CD14-positive monocyte (primary cell): ENCODE data around the gene CIRBP. TPM values are rescaled to one million over a fixed set of nuclear protein-coding genes. Genes with fewer than 3 reads are reported as not detected.

Experiments used
- DNase-seq, 3 donors: peaks; one replicate each; pipeline ENCODE4 v3.0.0-alpha.2; 2011 to 2022
- H2AFZ ChIP-seq: 2 replicates; pipeline ENCODE4 v1.6.0; 2012; ENCODE audit warnings: mild to moderate bottlenecking, low read depth, low read length, inconsistent platforms; ENCODE audit not compliant: insufficient read depth, poor library complexity, severe bottlenecking
- H3K27ac ChIP-seq, 2 donors: 1 replicate in 1 of 2; 2 replicates in 1 of 2; pipeline ENCODE4 v1.5.1; 2012 to 2013; ENCODE audit warnings: low read length in 2 of 2, control low read depth in 1 of 2, inconsistent platforms in 1 of 2, low read depth in 1 of 2, mild to moderate bottlenecking in 1 of 2
- H3K27me3 ChIP-seq, 2 donors: one replicate each; pipeline versions ENCODE4 v1.6.0 to v1.6.1; 2011 to 2013; ENCODE audit warnings: low read length in 2 of 2; ENCODE audit not compliant: control insufficient read depth in 2 of 2, insufficient read depth in 2 of 2
- H3K36me3 ChIP-seq, 2 donors: replicated peaks in 1 of 2; 1 replicate in 1 of 2; 2 replicates in 1 of 2; pipeline versions ENCODE4 v1.5.1 to v1.6.1; 2012 to 2013; ENCODE audit warnings: low read length in 2 of 2, control low read depth in 1 of 2, inconsistent platforms in 1 of 2, mild to moderate bottlenecking in 1 of 2; ENCODE audit not compliant: insufficient read depth in 2 of 2, control insufficient read depth in 1 of 2
- H3K4me1 ChIP-seq, 2 donors: 1 replicate in 1 of 2; 2 replicates in 1 of 2; pipeline versions ENCODE4 v1.5.1 to v1.6.1; 2012 to 2013; ENCODE audit warnings: low read length in 2 of 2, control low read depth in 1 of 2, inconsistent platforms in 1 of 2, mild to moderate bottlenecking in 1 of 2, moderate library complexity in 1 of 2; ENCODE audit not compliant: insufficient read depth in 2 of 2, control insufficient read depth in 1 of 2
- H3K4me2 ChIP-seq: replicated peaks from 2 replicates; pipeline ENCODE3; 2012; ENCODE audit warnings: low read length, moderate library complexity, mild to moderate bottlenecking; ENCODE audit not compliant: poor library complexity, severe bottlenecking; ENCODE audit errors: extremely low read depth
- H3K4me3 ChIP-seq, 3 experiments: fragments of 200-600 bp in 1 of 3; sonication (generic) in 1 of 3; replicated peaks in 1 of 3; 1 replicate in 2 of 3; 2 replicates in 1 of 3; pipeline ENCODE4 v1.5.1; 2011 to 2013; ENCODE audit warnings: low read length in 3 of 3, mild to moderate bottlenecking in 3 of 3, control low read depth in 2 of 3, low read depth in 2 of 3, inconsistent platforms in 1 of 3, moderate library complexity in 1 of 3
- H3K79me2 ChIP-seq: 2 replicates; pipeline ENCODE4 v1.6.0; 2012; ENCODE audit warnings: mild to moderate bottlenecking, control low read depth, inconsistent platforms, low read length, moderate library complexity; ENCODE audit not compliant: insufficient read depth
- H3K9ac ChIP-seq: 2 replicates; pipeline ENCODE4 v1.6.0; 2017; ENCODE audit warnings: low read length, mild to moderate bottlenecking; ENCODE audit not compliant: insufficient read depth, poor library complexity, severe bottlenecking
- H3K9me3 ChIP-seq, 2 donors: replicated peaks in 1 of 2; 1 replicate in 1 of 2; 2 replicates in 1 of 2; pipeline versions ENCODE4 v1.5.1 to v1.6.1; 2012 to 2013; ENCODE audit warnings: low read length in 2 of 2, control low read depth in 1 of 2; ENCODE audit not compliant: control insufficient read depth in 1 of 2, insufficient read depth in 1 of 2
- H4K20me1 ChIP-seq: 2 replicates; pipeline ENCODE4 v1.6.0; 2012; ENCODE audit warnings: mild to moderate bottlenecking, low read length, control low read depth, moderate library complexity; ENCODE audit not compliant: insufficient read depth
- H3K27ac Mint-ChIP-seq, 7 donors: one replicate each; pipeline ENCODE4 v1.8.0; 2020; ENCODE audit warnings: mild to moderate bottlenecking in 7 of 7, mixed read lengths in 7 of 7, moderate library complexity in 6 of 7, inconsistent platforms in 2 of 7
- H3K27me3 Mint-ChIP-seq, 3 donors: one replicate each; pipeline ENCODE4 v1.8.0; 2021 to 2022; ENCODE audit warnings: low read depth in 3 of 3, mild to moderate bottlenecking in 3 of 3, mixed read lengths in 3 of 3, moderate library complexity in 3 of 3, inconsistent platforms in 1 of 3
- H3K36me3 Mint-ChIP-seq, 2 donors: one replicate each; pipeline ENCODE4 v1.8.0; 2020; ENCODE audit warnings: mixed read lengths in 2 of 2, inconsistent platforms in 1 of 2, mild to moderate bottlenecking in 1 of 2
- H3K4me1 Mint-ChIP-seq: one replicate; pipeline ENCODE4 v1.8.0; 2020; ENCODE audit warnings: mild to moderate bottlenecking, mixed read lengths
- H3K4me3 Mint-ChIP-seq, 2 donors: one replicate each; pipeline ENCODE4 v1.8.0; 2020; ENCODE audit warnings: mild to moderate bottlenecking in 2 of 2, mixed read lengths in 2 of 2, moderate library complexity in 1 of 2
- H3K9me3 Mint-ChIP-seq, 7 donors: one replicate each; pipeline ENCODE4 v1.8.0; 2020 to 2022; ENCODE audit warnings: mixed read lengths in 7 of 7, mild to moderate bottlenecking in 6 of 7, moderate library complexity in 6 of 7, inconsistent platforms in 2 of 7
- WGBS: methylation state at CpG from one replicate; pipeline ENCODE4 v1.1.5; 2013; ENCODE audit warnings: missing lambda C conversion rate; ENCODE audit not compliant: insufficient coverage; 5-methylcytosine and 5-hydroxymethylcytosine counted together
- intact Hi-C, 2 donors: fragments of 100-400 bp; cut with micrococcal nuclease; formaldehyde crosslinking; loops; one replicate each; pipeline versions ENCODE4 v1.15.0 to v1.15.1; 2023
- polyA plus RNA-seq, 3 donors: library from polyadenylated mRNA; depleted of rRNA in 1 of 3; unstranded in 2 of 3; stranded (reverse) in 1 of 3; fragments of 300-500 nt in 2 of 3; fragments of >200 nt in 1 of 3; fragmentation: Illumina TruSeq in 2 of 3; gene quantifications; 1 replicate in 2 of 3; 2 replicates in 1 of 3; pipeline ENCODE4 v1.2.3, GENCODE V29; 2012 to 2021
- TF ChIP-seq, protein P1 (sequence below): fragments of 200-600 bp; IDR thresholded peaks from one replicate; pipeline ENCODE4 v1.8.0; 2022; ENCODE audit warnings: antibody characterized with exemption, mild to moderate bottlenecking

The CIRBP gene
- polyA plus RNA-seq, 3 donors = 39.6 to 600 (median 51.1) TPM

DNA sequence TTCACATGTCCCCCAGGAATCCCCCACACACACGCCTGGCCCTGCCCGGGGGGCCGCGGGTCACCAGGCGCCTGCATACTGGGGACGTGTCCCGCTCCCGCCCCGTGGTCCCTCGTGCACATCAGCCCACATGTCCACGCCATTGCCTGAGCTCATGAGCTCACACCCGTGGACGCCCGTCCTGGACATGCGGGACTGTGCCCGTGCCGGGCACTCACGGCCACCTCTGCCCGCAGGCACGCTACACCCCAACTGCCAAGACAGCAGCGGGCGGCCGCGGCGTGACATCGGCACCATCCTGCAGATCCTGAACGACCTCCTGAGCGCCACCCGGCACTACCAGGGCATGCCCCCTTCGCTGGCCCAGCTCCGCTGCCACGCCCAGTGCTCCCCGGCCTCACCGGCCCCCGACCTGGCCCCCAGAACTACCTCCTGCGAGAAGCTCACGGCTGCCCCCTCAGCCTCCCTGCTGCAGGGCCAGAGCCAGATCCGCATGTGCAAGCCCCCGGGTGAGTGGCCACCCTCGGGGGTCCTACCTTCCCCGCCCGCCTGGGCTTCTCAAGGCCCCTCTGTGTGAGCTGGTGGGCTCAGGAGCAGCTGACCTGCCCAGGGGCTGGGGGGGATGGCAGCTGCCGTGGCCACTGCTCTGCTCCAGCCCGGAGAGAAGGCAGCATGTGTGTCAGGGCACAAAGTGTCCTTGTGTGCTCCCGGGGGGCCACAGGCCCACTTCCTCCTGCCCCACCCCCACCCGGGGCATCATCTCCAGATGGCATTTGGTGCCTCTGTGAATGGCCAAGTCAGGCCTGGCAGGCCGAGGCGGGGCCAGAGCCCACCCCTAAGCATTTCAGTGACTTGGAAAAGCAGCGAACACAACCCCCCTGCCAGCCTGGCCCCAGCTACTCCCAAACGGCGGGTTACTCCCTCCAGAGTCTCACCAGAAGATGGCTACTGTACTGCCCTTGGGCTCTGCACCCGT, 13.7 kb upstream of the CIRBP start:
- peak overlapping the region; percentile 51 to 89 (median 81) for H3K27ac Mint-ChIP-seq
- intact Hi-C loops = no loop called here
- TF ChIP-seq, protein P1, sequence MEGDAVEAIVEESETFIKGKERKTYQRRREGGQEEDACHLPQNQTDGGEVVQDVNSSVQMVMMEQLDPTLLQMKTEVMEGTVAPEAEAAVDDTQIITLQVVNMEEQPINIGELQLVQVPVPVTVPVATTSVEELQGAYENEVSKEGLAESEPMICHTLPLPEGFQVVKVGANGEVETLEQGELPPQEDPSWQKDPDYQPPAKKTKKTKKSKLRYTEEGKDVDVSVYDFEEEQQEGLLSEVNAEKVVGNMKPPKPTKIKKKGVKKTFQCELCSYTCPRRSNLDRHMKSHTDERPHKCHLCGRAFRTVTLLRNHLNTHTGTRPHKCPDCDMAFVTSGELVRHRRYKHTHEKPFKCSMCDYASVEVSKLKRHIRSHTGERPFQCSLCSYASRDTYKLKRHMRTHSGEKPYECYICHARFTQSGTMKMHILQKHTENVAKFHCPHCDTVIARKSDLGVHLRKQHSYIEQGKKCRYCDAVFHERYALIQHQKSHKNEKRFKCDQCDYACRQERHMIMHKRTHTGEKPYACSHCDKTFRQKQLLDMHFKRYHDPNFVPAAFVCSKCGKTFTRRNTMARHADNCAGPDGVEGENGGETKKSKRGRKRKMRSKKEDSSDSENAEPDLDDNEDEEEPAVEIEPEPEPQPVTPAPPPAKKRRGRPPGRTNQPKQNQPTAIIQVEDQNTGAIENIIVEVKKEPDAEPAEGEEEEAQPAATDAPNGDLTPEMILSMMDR = no peak
- no peak overlapping the region for H2AFZ ChIP-seq
- H3K36me3 Mint-ChIP-seq = peaks cover 37 to 59% of the 10 kb centered on the region in 2 donors
- H3K4me3 Mint-ChIP-seq = no peak overlapping the region
- peaks cover 0 to 6% (median 0%) of the 10 kb centered on the region in 3 donors for H3K27me3 Mint-ChIP-seq
- H3K27me3 ChIP-seq = no peaks in the 10 kb centered on the region
- no peak overlapping the region for H3K4me2 ChIP-seq
- peaks cover 49 to 60% of the 10 kb centered on the region in 2 donors for H3K36me3 ChIP-seq
- no peak for DNase-seq
- peaks cover 76% of the 10 kb centered on the region for H3K79me2 ChIP-seq
- H3K4me3 ChIP-seq = peak overlapping the region in 1 of 3 experiments; percentile 99
- H3K9ac ChIP-seq = no peak overlapping the region
- peaks cover 48% of the 10 kb centered on the region for H3K4me1 Mint-ChIP-seq
- WGBS = 92% methylated on average over 41 of the region's 52 CpGs
- H3K27ac ChIP-seq = peak overlapping the region; percentile 27 to 92
- H3K9me3 ChIP-seq = no peaks in the 10 kb centered on the region
- peaks cover 97% of the 10 kb centered on the region for H4K20me1 ChIP-seq
- peaks cover 66 to 73% of the 10 kb centered on the region in 2 donors for H3K4me1 ChIP-seq
- H3K9me3 Mint-ChIP-seq = peaks cover 0 to 2% (median 0%) of the 10 kb centered on the region in 7 donors

DNA sequence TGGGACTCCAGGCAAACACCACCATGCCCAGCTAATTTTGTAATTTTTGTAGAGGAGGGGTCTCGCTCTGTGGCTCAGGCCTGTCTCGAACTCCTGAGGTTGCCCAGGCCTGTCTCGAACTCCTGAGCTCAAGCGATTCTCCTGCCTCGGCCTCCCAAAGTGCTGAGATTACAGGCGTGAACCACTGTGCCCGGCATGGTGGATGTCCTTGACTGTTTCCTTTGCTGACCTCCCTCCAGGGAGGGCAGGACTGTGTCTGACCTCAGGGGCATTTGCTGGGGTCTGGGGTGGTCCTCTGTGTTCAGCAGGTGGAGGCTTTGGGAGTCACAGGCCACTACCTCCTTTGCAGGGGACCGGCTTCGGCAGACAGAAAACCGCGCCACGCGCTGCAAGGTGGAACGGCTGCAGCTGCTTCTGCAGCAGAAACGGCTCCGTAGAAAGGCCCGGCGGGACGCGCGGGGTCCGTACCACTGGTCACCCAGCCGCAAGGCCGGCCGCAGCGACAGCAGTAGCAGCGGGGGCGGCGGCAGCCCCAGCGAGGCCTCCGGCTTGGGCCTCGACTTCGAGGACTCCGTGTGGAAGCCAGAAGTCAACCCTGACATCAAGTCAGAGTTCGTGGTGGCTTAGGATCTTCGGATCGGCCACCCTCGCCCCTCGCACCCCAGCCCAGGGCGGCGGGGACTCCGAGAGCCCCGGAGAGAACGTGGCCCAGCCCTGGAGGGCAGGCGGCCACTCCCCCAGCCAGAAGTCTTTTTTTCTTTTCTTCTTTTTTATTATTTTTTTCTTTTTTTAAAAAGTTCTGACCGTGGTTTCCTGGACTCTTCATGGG, 12.3 kb upstream of the CIRBP start:
- H3K4me2 ChIP-seq = peak overlapping the region; percentile 95
- Mint-ChIP-seq H3K27me3 (peaks cover 3 to 5% (median 4%) of the 10 kb centered on the region in 3 donors), H3K4me3 (peak overlapping the region in 1 of 2 donors; percentile 85), H3K9me3 (peaks cover 0 to 2% (median 0%) of the 10 kb centered on the region in 7 donors), H3K4me1 (peaks cover 55% of the 10 kb centered on the region), H3K36me3 (peaks cover 35 to 51% of the 10 kb centered on the region in 2 donors), H3K27ac (peak overlapping the region in 5 of 7 donors; percentile 89 to 97 (median 94))
- 96% methylated on average over 32 of the region's 46 CpGs for WGBS
- no peaks in the 10 kb centered on the region for H3K9me3 ChIP-seq
- intact Hi-C loops = no loop called here
- no peak for DNase-seq
- peaks cover 76 to 85% of the 10 kb centered on the region in 2 donors for H3K4me1 ChIP-seq
- H3K4me3 ChIP-seq = peak overlapping the region in 1 of 3 experiments; percentile 93
- no peak overlapping the region for H3K9ac ChIP-seq
- H4K20me1 ChIP-seq = peaks cover 84% of the 10 kb centered on the region
- peaks cover 42 to 50% of the 10 kb centered on the region in 2 donors for H3K36me3 ChIP-seq
- H2AFZ ChIP-seq = no peak overlapping the region
- TF ChIP-seq, protein P1 = no peak
- peaks cover 62% of the 10 kb centered on the region for H3K79me2 ChIP-seq
- no peak overlapping the region for H3K27ac ChIP-seq
- H3K27me3 ChIP-seq = no peaks in the 10 kb centered on the region
